PC-3 (cell line): Measurements from ENCODE around the gene CALML4.

Source experiments
- CTCF ChIP-seq: fragments of 300-600 bp; sonication (generic); conservative IDR thresholded peaks from 2 replicates; pipeline ENCODE4 v1.5.1; 2017; ENCODE audit warnings: antibody characterized with exemption, low read depth, mild to moderate bottlenecking, low read length
- EZH2 ChIP-seq: fragments of 300-600 bp; sonication (generic); IDR thresholded peaks from one replicate; pipeline ENCODE4 v1.6.1; 2017; ENCODE audit warnings: antibody characterized with exemption, mild to moderate bottlenecking, low read length; ENCODE audit not compliant: unreplicated experiment
- EZH2phosphoT487 ChIP-seq: fragments of 300-600 bp; sonication (generic); IDR thresholded peaks from 2 replicates; pipeline ENCODE4 v1.6.1; 2018; ENCODE audit warnings: mild to moderate bottlenecking, antibody characterized with exemption, low read length, borderline replicate concordance

- TF ChIP-seq CTCF (no peak), EZH2phosphoT487 (no peak), EZH2 (no peak)
Measured at GRCh38 chr15:68157074-68157473, 48.1 kb downstream of the CALML4 start.
